C4-2B (cell line): Measurements from ENCODE around the gene CDC42BPB.

Experiments
- ZFX ChIP-seq: fragments of 450-650 bp; IDR thresholded peaks from 2 replicates; pipeline ENCODE4 v1.6.1; 2017
- TF ChIP-seq, protein P1 (sequence below): fragments of 450-650 bp; conservative IDR thresholded peaks from 2 replicates; pipeline ENCODE4 v1.5.1; 2017; ENCODE audit warnings: mild to moderate bottlenecking

DNA sequence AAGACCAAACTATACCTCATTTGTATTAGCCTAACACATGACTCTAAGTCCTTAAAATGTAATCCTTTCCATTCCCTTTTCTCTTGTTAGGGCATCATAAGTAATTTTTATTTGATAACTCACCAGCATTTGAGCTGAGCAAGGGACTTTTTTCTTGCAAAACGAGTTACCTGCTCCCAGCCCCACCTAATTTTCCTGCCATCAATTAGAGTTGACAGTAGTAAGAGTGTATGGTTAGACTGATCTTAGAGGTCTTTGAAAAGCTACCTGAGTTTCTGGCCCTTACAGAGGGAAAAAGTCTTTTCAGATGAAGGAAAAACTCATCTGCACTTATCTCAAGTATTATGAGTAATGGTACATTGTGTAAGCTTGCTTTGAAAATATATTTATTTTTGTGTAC lies 168.6 kb downstream of the CDC42BPB start:
- TF ChIP-seq, protein P1, sequence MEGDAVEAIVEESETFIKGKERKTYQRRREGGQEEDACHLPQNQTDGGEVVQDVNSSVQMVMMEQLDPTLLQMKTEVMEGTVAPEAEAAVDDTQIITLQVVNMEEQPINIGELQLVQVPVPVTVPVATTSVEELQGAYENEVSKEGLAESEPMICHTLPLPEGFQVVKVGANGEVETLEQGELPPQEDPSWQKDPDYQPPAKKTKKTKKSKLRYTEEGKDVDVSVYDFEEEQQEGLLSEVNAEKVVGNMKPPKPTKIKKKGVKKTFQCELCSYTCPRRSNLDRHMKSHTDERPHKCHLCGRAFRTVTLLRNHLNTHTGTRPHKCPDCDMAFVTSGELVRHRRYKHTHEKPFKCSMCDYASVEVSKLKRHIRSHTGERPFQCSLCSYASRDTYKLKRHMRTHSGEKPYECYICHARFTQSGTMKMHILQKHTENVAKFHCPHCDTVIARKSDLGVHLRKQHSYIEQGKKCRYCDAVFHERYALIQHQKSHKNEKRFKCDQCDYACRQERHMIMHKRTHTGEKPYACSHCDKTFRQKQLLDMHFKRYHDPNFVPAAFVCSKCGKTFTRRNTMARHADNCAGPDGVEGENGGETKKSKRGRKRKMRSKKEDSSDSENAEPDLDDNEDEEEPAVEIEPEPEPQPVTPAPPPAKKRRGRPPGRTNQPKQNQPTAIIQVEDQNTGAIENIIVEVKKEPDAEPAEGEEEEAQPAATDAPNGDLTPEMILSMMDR, result no peak
- no peak for TF ChIP-seq ZFX
